B cell (primary cell): ENCODE measurements around the gene TRRAP. TPM values are rescaled to one million over a fixed set of nuclear protein-coding genes. Genes with fewer than 3 reads are reported as not detected.

ENCODE experiments used
- ATAC-seq: fragments of 200-7000 bp; cut with Tn5 transposase; one replicate; pipeline ENCODE4 v1.10.0; 2021; ENCODE audit warnings: low read depth, mild to moderate bottlenecking, moderate number of reproducible peaks, moderate library complexity
- CTCF ChIA-PET: fragments of 350-600 bp; sonication (Branson Sonifier 250); formaldehyde crosslinking; loops from one replicate; lab custom pipeline; 2021; ENCODE audit warnings: antibody characterized with exemption, inconsistent platforms; lab: Charles Lee
- POLR2A ChIA-PET: fragments of 350-600 bp; sonication (Branson Sonifier 250); formaldehyde crosslinking; loops from one replicate; lab custom pipeline; 2021; ENCODE audit warnings: antibody characterized with exemption; lab: Charles Lee
- DNase-seq: peaks from one replicate; pipeline ENCODE4 v3.0.0; 2013
- H2AFZ ChIP-seq: 2 replicates; pipeline ENCODE4 v1.6.1; 2012; ENCODE audit warnings: mild to moderate bottlenecking, low read depth, low read length; ENCODE audit not compliant: insufficient read depth, poor library complexity, severe bottlenecking
- H3K27ac ChIP-seq, 2 donors: 1 replicate in 1 of 2; 2 replicates in 1 of 2; pipeline ENCODE4 v1.5.1; 2012 to 2013; ENCODE audit warnings: low read length in 2 of 2, mild to moderate bottlenecking in 2 of 2, moderate library complexity in 1 of 2
- H3K27me3 ChIP-seq, 4 experiments: fragments of 200-600 bp in 1 of 4; sonication (generic) in 1 of 4; replicated peaks in 1 of 4; 1 replicate in 2 of 4; 2 replicates in 2 of 4; pipeline versions ENCODE4 v1.6.1 to v1.7.0; 2013 to 2016; ENCODE audit warnings: low read length in 3 of 4, mild to moderate bottlenecking in 2 of 4, mixed read lengths in 1 of 4, moderate library complexity in 1 of 4; ENCODE audit not compliant: insufficient read depth in 4 of 4, control insufficient read depth in 3 of 4; ENCODE audit errors: control extremely low read depth in 1 of 4
- H3K36me3 ChIP-seq, 2 experiments: replicated peaks in 1 of 2; 1 replicate in 1 of 2; 2 replicates in 1 of 2; pipeline versions ENCODE4 v1.6.1 to v1.7.1; 2013; ENCODE audit warnings: low read length in 1 of 2; ENCODE audit not compliant: insufficient read depth in 2 of 2, control insufficient read depth in 1 of 2; ENCODE audit errors: control extremely low read depth in 1 of 2, extremely low read depth in 1 of 2
- H3K4me1 ChIP-seq, 2 donors: fragments of 200-600 bp in 1 of 2; sonication (generic) in 1 of 2; 1 replicate in 1 of 2; 2 replicates in 1 of 2; pipeline versions ENCODE4 v1.5.1 to v1.6.1; 2013 to 2017; ENCODE audit warnings: low read length in 2 of 2; ENCODE audit not compliant: control insufficient read depth in 2 of 2, insufficient read depth in 2 of 2
- H3K4me2 ChIP-seq: replicated peaks from 2 replicates; pipeline ENCODE3; 2012; ENCODE audit warnings: mild to moderate bottlenecking, low read depth, low read length; ENCODE audit not compliant: poor library complexity, severe bottlenecking
- H3K4me3 ChIP-seq, 5 experiments: fragments of 200-600 bp in 1 of 5; sonication (generic) in 1 of 5; 1 replicate in 3 of 5; 2 replicates in 2 of 5; pipeline versions ENCODE4 v1.5.1 to v1.7.0; 2011 to 2016; ENCODE audit warnings: low read length in 4 of 5, mild to moderate bottlenecking in 4 of 5, low read depth in 2 of 5, control low read depth in 1 of 5, moderate library complexity in 1 of 5; ENCODE audit not compliant: insufficient read depth in 1 of 5; ENCODE audit errors: control extremely low read depth in 1 of 5, extremely low read depth in 1 of 5
- H3K79me2 ChIP-seq: fragments of 200-600 bp; sonication (generic); one replicate; pipeline ENCODE4 v1.6.0; 2016; ENCODE audit warnings: low read length; ENCODE audit not compliant: control insufficient read depth, insufficient read depth
- H3K9ac ChIP-seq: fragments of 200-600 bp; sonication (generic); 2 replicates; pipeline ENCODE4 v1.6.1; 2017; ENCODE audit warnings: mild to moderate bottlenecking, low read length, moderate library complexity
- H3K9me3 ChIP-seq, 3 donors: one replicate each; pipeline versions ENCODE4 v1.6.1 to v1.7.1; 2013; ENCODE audit warnings: low read length in 2 of 3; ENCODE audit not compliant: control insufficient read depth in 2 of 3, insufficient read depth in 1 of 3; ENCODE audit errors: control extremely low read depth in 1 of 3
- H4K20me1 ChIP-seq: 2 replicates; pipeline ENCODE4 v1.6.0; 2012; ENCODE audit warnings: mild to moderate bottlenecking, low read length; ENCODE audit not compliant: insufficient read depth, control insufficient read depth, poor library complexity, severe bottlenecking
- H3K27ac Mint-ChIP-seq: one replicate; pipeline ENCODE4 v1.8.0; 2021; ENCODE audit warnings: mixed read lengths
- H3K27me3 Mint-ChIP-seq: one replicate; pipeline ENCODE4 v1.8.0; 2021; ENCODE audit warnings: mixed read lengths
- H3K4me1 Mint-ChIP-seq: one replicate; pipeline ENCODE4 v1.8.0; 2021; ENCODE audit warnings: mixed read lengths
- H3K4me3 Mint-ChIP-seq: one replicate; pipeline ENCODE4 v1.8.0; 2021; ENCODE audit warnings: mixed read lengths
- H3K9me3 Mint-ChIP-seq: one replicate; pipeline ENCODE4 v1.8.0; 2022; ENCODE audit warnings: mixed read lengths; ENCODE audit not compliant: insufficient read depth
- EZH2 ChIP-seq: IDR thresholded peaks from 2 replicates; pipeline ENCODE4 v1.6.1; 2012; ENCODE audit warnings: borderline replicate concordance, low read depth, mild to moderate bottlenecking, moderate library complexity, low read length; ENCODE audit not compliant: insufficient read depth, poor library complexity, severe bottlenecking
- WGBS: methylation state at CpG from one replicate; pipeline ENCODE4 v1.1.5; 2013; ENCODE audit warnings: missing lambda C conversion rate; ENCODE audit not compliant: insufficient coverage; 5-methylcytosine and 5-hydroxymethylcytosine counted together
- intact Hi-C: fragments of 100-400 bp; cut with micrococcal nuclease; formaldehyde crosslinking; loops from one replicate; pipeline ENCODE4 v1.10.0; 2022
- polyA plus RNA-seq: library from polyadenylated mRNA; depleted of rRNA; stranded (reverse); fragments of >200 nt; gene quantifications from 2 replicates; pipeline ENCODE4 v1.2.3, GENCODE V29; 2012
- total RNA-seq, 2 donors: library from RNA; stranded (reverse); fragments of 120-200 nt in 1 of 2; gene quantifications; 1 replicate in 1 of 2; 2 replicates in 1 of 2; pipeline versions ENCODE4 v1.2.3 to v1.2.4, GENCODE V29; 2013 to 2022
- TF ChIP-seq, protein P1 (sequence below): fragments of 200-600 bp; IDR thresholded peaks from one replicate; pipeline ENCODE4 v1.8.0; 2022; ENCODE audit warnings: antibody characterized with exemption, mild to moderate bottlenecking

The TRRAP gene
- total and polyA plus RNA-seq, 2 donors (not counting 1 experiment from before 2014, with no cell fraction given) = 25.4 to 102 TPM

DNA sequence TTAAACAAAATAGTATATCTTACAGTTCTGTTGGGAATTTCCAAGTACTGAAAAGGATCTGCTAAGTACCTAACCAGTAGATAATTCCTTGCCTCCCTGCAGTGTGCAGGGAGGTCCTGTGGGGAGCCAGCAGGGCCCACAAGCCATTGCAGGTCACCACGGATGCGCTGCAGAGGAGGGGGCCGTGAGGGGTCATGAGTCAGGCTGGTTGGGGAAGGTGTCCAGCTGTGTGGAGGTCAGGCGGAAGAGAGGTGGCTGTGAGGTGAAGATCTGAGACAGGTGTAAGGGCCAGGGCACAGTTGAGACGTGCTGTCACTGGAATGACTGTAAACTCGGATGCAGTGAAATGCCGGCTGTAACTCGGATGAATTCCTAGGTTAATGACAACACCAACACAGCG lies 80.6 kb downstream of the TRRAP start:
- H3K9me3 Mint-ChIP-seq = no peaks in the 10 kb centered on the region
- no peak overlapping the region for H3K27ac Mint-ChIP-seq
- H3K27me3 Mint-ChIP-seq = no peaks in the 10 kb centered on the region
- Histone ChIP-seq H3K36me3 (peaks cover 0 to 88% of the 10 kb centered on the region in 2 experiments), H4K20me1 (no peaks in the 10 kb centered on the region), H3K27ac (no peak overlapping the region), H3K79me2 (no peaks in the 10 kb centered on the region), H3K9ac (no peak overlapping the region), H3K27me3 (no peaks in the 10 kb centered on the region), H3K9me3 (no peaks in the 10 kb centered on the region), H2AFZ (no peak overlapping the region), H3K4me3 (no peak overlapping the region), H3K4me2 (no peak overlapping the region), H3K4me1 (no peaks in the 10 kb centered on the region)
- intact Hi-C loops = no loop called here
- ChIA-PET POLR2A (no interaction called here), CTCF (no interaction called here)
- ATAC-seq (no peak), DNase-seq (no peak)
- WGBS = 97% methylated on average over 9 of the region's 9 CpGs
- TF ChIP-seq EZH2 = no peak
- TF ChIP-seq, protein P1, sequence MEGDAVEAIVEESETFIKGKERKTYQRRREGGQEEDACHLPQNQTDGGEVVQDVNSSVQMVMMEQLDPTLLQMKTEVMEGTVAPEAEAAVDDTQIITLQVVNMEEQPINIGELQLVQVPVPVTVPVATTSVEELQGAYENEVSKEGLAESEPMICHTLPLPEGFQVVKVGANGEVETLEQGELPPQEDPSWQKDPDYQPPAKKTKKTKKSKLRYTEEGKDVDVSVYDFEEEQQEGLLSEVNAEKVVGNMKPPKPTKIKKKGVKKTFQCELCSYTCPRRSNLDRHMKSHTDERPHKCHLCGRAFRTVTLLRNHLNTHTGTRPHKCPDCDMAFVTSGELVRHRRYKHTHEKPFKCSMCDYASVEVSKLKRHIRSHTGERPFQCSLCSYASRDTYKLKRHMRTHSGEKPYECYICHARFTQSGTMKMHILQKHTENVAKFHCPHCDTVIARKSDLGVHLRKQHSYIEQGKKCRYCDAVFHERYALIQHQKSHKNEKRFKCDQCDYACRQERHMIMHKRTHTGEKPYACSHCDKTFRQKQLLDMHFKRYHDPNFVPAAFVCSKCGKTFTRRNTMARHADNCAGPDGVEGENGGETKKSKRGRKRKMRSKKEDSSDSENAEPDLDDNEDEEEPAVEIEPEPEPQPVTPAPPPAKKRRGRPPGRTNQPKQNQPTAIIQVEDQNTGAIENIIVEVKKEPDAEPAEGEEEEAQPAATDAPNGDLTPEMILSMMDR = no peak
- H3K4me1 Mint-ChIP-seq = no peaks in the 10 kb centered on the region
- no peak overlapping the region for H3K4me3 Mint-ChIP-seq

DNA sequence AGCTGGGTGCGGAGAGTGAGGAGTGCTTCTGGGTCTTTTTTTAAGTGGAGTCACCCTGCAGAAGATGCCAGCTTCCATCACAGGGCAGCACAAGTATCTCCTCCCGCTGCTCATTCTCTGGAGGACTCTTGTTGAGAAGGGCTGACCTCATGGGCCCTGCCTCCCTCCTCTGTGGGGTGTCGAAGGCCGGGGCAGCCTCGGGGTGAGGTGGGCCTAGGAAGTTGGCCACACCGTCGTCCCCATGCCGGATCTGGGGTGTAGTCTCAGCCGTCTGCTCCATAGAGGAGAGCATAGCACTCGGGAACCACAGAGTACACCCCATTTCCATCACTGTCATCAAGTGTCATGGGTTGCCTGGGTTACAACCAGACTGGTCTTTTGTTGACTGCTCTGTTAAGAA lies 85.0 kb downstream of the TRRAP start:
- Histone ChIP-seq H3K27ac (no peak overlapping the region), H3K36me3 (peaks cover 9 to 82% of the 10 kb centered on the region in 2 experiments), H3K27me3 (no peaks in the 10 kb centered on the region), H3K79me2 (no peaks in the 10 kb centered on the region), H3K4me2 (no peak overlapping the region), H3K4me1 (no peaks in the 10 kb centered on the region), H3K9ac (no peak overlapping the region), H4K20me1 (no peaks in the 10 kb centered on the region), H2AFZ (no peak overlapping the region), H3K9me3 (no peaks in the 10 kb centered on the region), H3K4me3 (no peak overlapping the region)
- Mint-ChIP-seq H3K27ac (no peak overlapping the region), H3K4me3 (no peak overlapping the region), H3K4me1 (no peaks in the 10 kb centered on the region), H3K9me3 (no peaks in the 10 kb centered on the region), H3K27me3 (no peaks in the 10 kb centered on the region)
- DNase-seq (no peak), ATAC-seq (no peak)
- TF ChIP-seq, protein P1 = no peak
- no peak for TF ChIP-seq EZH2
- ChIA-PET POLR2A (no interaction called here), CTCF (no interaction called here)
- WGBS = 97% methylated on average over 6 of the region's 10 CpGs
- intact Hi-C loops = no loop called here
